Gastrocnemius medialis (tissue), 4 donors: ENCODE measurements around the gene HSD17B12.

Source experiments
- POLR2A ChIP-seq, 2 donors: fragments of 450-650 bp; IDR thresholded peaks; one replicate each; pipeline ENCODE4 v1.6.1; 2017; ENCODE audit warnings: antibody characterized with exemption in 2 of 2, mild to moderate bottlenecking in 2 of 2, moderate library complexity in 2 of 2
- TF ChIP-seq, protein P1 (sequence below), 5 experiments: fragments of 450-650 bp in 3 of 5; fragments of 200-600 bp in 2 of 5; sonication (generic) in 2 of 5; IDR thresholded peaks in 4 of 5; conservative IDR thresholded peaks in 1 of 5; 1 replicate in 4 of 5; 2 replicates in 1 of 5; pipeline ENCODE4 v1.5.1; 2016 to 2019; ENCODE audit warnings: antibody characterized with exemption in 5 of 5, mild to moderate bottlenecking in 3 of 5, moderate library complexity in 3 of 5

DNA sequence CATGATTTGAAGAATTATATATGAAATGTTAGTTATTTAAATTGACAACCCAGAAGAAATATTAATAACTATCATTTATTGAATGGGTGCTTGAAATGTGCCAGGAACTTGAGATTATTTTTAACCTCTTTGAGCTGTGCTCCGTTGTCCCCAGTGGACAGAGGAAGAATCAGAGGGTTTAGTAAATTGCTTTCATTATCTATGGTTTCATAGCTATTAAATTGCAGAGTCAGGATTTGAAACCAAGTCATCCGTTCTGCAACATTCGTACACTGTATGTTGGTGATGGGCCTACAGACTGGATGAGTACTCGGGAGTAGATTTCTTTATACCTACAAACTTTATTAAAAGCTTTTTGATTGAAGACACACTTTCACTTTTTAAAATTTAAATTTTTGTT is 4.9 kb downstream of the HSD17B12 start:
- TF ChIP-seq, protein P1, sequence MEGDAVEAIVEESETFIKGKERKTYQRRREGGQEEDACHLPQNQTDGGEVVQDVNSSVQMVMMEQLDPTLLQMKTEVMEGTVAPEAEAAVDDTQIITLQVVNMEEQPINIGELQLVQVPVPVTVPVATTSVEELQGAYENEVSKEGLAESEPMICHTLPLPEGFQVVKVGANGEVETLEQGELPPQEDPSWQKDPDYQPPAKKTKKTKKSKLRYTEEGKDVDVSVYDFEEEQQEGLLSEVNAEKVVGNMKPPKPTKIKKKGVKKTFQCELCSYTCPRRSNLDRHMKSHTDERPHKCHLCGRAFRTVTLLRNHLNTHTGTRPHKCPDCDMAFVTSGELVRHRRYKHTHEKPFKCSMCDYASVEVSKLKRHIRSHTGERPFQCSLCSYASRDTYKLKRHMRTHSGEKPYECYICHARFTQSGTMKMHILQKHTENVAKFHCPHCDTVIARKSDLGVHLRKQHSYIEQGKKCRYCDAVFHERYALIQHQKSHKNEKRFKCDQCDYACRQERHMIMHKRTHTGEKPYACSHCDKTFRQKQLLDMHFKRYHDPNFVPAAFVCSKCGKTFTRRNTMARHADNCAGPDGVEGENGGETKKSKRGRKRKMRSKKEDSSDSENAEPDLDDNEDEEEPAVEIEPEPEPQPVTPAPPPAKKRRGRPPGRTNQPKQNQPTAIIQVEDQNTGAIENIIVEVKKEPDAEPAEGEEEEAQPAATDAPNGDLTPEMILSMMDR (IDR thresholded peaks at IDR 0.05 in 4 of 5, conservative IDR thresholded peaks at IDR 0.05 in 1 of 5) = no peak
- no peak for TF ChIP-seq POLR2A (IDR thresholded peaks at IDR 0.05)
